ENCODE data around the gene MACC1.
"Not testable (repeated sequence)": the region's sequence is repeated elsewhere in the genome, so short reads cannot be mapped to it uniquely, and the experiment has no call there.

MACC1 gene

GRCh38 chr7:20203316-20203715, 13.9 kb downstream of the MACC1 start:
- DNase-seq, result no peak

DNA sequence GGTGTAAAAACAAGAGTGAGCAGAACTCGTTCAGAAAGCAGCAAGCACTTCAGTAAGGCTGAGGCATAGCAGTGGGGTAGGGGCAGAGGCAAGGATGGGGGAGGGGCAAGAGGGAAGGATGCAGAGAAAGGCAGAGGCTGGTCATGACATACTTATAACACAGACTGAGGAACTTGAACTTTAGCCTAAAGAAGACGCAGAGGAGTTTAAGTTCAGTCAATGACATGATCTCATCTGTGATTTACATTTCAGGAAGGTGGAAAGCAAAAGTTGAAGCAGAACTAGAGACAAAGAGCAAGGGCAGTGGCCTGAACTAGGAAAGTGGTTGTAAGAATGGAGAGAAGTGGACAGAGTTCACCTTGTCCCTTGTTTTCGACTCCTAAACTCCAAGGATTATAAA, 15.8 kb downstream of the MACC1 start:
- DNase-seq, result no peak

DNA sequence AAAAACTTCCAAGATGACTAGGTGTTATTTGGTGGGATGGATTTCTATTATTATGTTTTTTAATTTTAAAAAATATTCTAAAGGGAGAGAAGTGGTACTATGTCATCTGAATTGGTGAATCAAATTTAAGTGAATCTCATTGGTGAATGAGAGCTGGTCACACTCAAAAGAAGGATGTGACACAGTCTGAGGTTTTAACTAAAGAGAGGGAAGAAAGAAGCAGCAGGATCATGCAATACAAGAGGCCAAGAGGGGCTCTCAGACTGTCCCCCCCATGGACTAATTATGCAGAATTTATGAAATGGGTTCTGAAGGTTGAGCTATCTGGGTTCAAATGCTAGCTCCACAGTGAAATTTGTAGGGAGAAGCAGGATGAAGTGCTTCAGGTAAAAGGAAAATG, 16.2 kb downstream of the MACC1 start:
- no peak for DNase-seq

DNA sequence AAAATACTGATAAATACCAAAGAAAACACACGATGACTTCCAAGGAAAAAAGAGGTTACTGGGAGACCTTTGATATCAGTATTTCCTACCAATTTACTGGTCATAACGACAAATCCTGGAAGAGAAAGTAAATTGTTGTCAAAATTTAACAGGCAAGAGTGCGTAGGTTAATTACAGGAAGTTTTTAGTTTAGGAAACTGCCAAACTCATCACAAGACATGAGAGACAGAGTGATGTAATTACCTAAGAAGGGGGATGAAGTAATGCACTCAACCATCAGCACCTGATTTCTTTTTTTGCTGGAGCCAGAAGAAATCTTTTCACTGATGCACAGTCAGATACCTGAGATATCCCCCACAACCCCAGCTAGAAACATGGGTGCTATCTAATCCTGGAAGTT, 16.8 kb downstream of the MACC1 start:
- no peak for DNase-seq

DNA sequence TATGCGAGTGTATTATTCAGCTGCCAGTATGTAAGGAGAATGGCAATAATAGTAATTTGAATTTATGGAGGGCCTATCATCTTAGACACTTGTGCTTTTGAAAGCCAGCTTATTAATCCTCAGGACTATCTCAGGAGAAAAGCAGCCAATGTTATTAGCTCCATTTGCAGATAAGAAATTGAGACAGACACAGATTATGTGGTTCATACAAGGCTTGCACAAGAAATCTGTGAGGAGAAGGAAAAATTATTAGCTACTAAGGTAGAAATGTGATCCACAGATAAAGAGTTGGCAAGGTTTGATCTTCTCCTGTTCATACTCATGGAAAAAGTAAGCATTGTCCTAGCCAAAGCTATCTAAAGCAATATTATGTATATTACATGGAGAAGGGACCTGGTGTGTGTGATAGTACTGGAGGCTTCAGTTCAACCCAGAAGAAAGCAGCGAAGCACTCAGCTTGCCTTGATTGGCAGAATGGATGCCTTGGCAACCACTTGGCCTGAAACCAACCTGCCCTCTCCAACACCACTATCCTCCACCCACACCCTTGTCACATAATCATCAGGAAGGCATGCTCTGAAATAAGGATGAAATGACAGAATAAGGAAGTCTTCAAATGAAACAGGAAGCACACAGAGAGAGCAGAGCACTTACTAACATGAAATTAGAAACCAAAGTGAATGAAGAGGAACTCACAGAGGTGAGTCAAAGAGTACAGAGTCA, 18.0 kb downstream of the MACC1 start:
- DNase-seq, result no peak

GRCh38 chr7:20198260-20198659, 18.9 kb downstream of the MACC1 start:
- DNase-seq, result no peak

- no peak for DNase-seq
These were observed 19.3 kb downstream of the MACC1 start for GRCh38 chr7:20197837-20198236.

DNA sequence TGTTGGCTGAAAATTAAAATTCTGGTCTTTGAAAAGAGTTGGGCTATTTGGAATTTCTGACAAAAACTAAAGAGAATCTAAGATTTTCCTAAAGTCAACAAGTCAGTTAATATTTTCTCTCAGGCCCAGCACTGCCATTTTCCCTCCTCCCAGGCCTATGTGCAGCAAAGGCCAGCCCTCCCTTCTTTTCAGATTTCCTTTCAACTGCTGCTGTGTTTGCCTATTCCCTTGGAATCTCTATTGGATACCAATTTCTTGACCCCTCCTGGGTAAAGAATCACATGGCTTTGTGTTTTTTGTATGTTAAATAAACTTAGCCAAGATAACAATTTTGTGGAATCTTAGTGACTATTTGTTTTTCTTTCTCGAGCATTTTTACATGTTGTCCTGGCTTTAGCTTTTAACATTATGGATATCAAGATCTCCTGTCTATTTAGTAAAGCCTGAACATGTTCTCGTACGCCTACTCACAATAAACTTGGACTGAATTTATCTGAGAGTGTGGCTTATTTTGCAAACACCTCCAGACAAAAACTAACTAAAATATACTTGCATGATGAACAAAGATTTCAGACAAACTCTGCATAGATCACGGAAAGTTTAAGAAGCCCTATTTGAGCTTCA, 19.9 kb downstream of the MACC1 start:
- no peak for DNase-seq

GRCh38 chr7:20194343-20194995, 22.7 kb downstream of the MACC1 start:
- no peak for DNase-seq

DNA sequence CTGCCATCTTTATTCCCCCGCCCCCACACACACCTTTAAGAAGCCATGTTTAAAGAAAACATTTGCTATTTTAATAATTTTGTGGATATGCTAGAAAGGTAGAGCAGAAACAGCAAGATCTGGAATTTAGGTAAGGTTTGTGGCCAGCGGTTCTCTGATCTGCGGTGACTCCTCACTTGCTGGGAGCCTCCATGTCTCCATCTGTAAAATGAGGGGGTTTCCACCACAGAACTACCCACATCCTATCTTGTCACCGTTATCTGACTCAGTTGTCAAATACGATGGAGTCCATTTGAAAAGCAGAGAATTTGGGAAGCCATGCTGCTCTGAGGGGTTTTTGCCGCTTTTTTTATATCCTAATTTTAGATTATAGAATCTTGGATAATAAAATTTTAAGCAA, 23.3 kb downstream of the MACC1 start:
- DNase-seq, result no peak

DNA sequence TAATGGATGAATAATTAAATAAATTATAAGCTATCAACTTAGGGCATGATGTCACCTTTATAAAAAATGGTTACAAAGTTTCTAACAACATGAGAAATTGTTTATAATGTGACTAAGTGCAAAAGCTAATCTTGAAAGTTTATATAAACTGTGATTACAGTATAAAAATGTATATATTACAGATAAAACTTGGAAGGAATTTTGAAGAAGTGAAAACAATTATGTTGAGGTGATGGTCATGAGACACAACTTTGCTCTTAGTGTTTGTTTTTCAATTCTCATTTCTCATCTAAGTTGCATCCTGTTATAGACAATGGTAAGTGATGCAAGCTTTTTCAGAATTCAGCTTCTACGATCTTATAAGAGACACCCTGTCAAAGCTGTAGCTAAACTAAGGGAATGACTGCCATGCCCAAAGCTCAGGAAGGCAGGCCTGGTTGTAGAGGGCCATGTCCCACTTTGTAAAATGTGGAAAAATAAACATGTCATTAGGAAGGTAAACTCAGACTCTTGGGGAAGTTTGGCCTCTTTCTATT, 23.9 kb downstream of the MACC1 start:
- no peak for DNase-seq

DNA sequence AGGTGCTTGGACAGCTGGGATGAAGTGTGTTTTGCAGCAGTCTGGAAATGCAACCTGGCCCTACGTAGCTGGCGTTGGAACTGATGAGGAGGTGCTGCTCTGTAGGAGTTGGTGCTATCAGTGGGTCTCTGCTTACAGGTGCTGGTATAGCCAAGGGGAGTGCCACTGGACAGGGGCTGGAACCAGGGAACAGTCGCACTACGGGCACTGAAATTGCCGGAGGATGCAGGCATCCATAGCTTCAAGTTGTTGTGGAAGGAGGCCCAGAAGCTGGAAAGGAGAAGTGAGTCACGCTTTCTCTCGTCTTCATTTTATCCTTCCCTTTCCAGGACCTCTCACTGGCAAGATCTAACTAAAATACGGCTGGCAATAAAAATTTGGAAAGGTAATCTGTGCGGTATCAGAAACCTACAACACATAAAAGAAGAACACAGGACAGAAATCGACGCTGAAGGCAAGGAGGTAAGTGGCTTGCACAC, 25.8 kb downstream of the MACC1 start:
- no peak for DNase-seq

DNA sequence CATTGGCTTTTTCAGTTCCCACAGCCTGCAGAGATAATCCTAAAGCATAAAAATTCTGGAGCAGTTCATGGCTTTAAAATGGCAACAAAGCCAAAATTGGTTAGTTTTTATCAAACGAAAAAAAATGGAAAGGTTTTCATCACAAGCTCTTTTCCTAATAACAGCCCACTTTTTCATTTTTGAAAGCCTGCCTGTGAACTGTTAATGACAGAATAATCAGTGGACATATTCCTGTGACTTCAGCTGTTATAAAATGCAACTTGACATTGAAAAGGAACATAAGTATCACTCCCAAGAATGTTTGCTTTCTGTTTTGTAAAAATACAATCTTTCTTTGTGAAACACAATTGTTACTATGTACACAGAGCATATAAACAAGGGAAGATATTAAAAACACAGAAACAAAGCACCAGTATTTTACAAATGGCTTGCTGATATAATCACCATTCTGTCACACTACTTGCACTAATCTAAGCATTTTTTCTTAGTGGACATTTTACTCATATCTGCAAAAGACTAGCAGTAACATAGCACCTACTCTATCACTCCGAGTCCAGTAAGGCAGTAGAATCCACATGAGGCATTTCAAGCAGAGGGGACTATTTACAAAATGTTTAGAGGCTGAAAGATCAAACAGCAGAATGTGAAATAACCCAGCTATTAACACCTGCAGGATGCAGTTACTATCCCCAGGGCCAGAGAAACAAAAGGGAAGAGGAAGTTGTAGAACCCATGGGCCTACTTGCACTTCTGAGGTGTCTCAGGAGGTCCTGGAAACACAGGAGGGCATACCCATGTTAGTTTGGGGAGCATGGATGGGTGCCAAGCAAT, 26.4 kb downstream of the MACC1 start:
- DNase-seq, result no peak

- DNase-seq, result no peak
These were observed 27.3 kb downstream of the MACC1 start for GRCh38 chr7:20189852-20190251.

- no peak for DNase-seq
These were observed 28.6 kb downstream of the MACC1 start for GRCh38 chr7:20188567-20188966.

- DNase-seq, result not testable (repeated sequence)
These were observed 29.3 kb downstream of the MACC1 start for GRCh38 chr7:20187850-20188249.

- DNase-seq, result no peak
These were observed 31.2 kb downstream of the MACC1 start for GRCh38 chr7:20185988-20186387.

- DNase-seq, result no peak
These were observed 34.1 kb downstream of the MACC1 start for GRCh38 chr7:20183086-20183485.

DNA sequence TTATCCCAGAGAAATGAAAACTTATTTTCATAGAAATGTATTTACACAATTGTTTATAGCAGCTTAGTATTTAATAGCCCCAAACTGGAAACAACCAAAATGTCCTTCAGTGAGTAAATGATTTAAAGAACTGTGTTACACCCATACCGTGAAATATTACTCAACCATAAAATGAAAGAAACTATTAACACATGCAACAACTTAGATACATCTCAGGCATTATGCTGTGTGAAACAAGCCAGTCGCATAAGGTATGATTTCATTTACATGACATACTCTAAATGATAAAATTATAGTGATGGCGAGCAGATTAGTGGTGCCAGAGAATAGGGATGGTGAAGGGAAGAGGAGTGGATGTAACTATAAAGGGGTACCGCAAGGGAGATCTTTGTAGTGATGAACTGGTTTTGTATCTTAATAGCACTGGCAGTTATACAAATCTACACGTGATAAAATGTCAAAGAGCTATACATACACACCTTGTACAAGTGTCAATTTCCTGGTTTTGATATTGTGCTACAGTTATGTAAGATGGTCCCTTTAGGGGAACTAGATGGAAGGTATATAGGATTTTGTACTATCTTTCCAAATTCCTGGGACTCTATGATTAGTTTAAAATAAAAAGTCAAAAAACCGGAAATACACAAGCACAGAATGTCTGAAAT, 40.5 kb downstream of the MACC1 start:
- no peak for DNase-seq

DNA sequence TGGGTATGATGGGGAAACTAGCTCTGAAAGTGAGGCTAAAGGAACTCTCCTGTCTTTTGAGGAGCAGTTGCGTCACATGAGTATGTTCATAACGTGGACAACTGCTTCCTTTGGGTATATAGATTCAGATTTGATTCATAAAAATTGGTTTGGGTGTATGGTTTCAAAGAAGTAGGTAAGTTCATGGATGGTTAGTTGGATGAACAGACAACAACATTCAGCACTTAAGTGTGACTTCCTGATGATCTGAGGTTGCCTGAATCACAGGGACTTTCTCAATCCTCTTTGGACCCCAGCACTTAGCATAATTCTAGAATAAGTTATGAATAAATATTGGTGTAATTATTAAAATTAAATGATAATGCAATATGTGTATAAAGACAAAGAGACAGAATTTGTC, 43.4 kb downstream of the MACC1 start:
- DNase-seq, result no peak

GRCh38 chr7:20172736-20173334, 44.3 kb downstream of the MACC1 start:
- DNase-seq, result peak; percentile 17

DNA sequence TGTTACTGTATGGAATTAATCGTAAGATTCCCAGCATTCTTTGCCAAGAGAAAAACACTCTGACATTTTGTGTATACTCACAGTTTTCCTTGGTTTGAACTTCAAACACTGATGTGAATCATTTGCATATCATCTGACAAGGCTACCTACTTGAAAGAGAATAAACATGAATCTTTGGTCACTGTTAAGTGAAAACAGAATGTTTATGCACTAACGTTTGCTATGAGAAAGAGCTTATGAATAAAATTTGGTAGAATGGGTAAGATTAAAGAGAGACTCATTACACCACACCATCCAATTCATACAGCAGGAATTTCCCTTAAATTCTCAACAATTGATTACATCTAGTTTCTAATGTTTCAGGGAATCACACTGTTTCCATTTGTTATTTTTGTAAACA, 46.6 kb downstream of the MACC1 start:
- no peak for DNase-seq
